ENCODE data around the gene ARL3. TPM values are rescaled to one million over a fixed set of nuclear protein-coding genes. Genes with fewer than 3 reads are reported as not detected.

Gene ARL3
- total RNA-seq, 2 donors from 2014 or later, result 4.8 to 5.6 TPM

DNA sequence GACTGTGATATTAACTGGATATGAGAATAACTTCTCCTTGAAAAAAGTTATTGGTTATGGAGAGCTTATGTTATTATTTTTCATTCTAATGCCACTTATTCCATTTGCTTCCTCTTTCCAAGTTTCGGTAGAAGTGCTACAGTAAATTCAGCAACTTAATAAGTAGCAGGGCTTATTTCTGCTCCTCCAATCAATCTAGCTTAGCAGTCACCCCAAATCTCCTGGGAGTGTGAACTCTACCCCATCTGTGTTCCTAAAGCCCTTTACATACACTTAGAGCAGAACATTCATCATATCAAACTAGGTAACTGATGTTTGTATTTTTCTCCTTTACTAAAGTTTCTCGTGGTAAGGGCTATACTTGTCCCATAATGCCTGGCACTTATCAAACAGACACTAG is 8.7 kb downstream of the ARL3 start:
- no peak for DNase-seq
- Histone ChIP-seq H3K9me3 (no peaks in the 10 kb centered on the region), H3K27me3 (no peaks in the 10 kb centered on the region), H3K9ac (ENCODE audit: low read depth in 2 of 2, low read length in 2 of 2) (no peak overlapping the region), H3K27ac (no peak overlapping the region), H3K4me3 (no peak overlapping the region), H3K4me1 (no peaks in the 10 kb centered on the region), H3K36me3 (no peaks in the 10 kb centered on the region)
- TF ChIP-seq, protein P1, sequence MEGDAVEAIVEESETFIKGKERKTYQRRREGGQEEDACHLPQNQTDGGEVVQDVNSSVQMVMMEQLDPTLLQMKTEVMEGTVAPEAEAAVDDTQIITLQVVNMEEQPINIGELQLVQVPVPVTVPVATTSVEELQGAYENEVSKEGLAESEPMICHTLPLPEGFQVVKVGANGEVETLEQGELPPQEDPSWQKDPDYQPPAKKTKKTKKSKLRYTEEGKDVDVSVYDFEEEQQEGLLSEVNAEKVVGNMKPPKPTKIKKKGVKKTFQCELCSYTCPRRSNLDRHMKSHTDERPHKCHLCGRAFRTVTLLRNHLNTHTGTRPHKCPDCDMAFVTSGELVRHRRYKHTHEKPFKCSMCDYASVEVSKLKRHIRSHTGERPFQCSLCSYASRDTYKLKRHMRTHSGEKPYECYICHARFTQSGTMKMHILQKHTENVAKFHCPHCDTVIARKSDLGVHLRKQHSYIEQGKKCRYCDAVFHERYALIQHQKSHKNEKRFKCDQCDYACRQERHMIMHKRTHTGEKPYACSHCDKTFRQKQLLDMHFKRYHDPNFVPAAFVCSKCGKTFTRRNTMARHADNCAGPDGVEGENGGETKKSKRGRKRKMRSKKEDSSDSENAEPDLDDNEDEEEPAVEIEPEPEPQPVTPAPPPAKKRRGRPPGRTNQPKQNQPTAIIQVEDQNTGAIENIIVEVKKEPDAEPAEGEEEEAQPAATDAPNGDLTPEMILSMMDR (IDR thresholded peaks at IDR 0.05), result no peak
- intact Hi-C loops (cut with DNase I), result loop anchor here (10.0 kb wide), 1 partner anchor 201 kb away; the partner anchor contains the start of genes ACTR1A and SUFU

- H3K36me3 ChIP-seq, result no peaks in the 10 kb centered on the region
- DNase-seq, result no peak
- H3K9me3 ChIP-seq, result no peaks in the 10 kb centered on the region
- TF ChIP-seq, protein P1 (IDR thresholded peaks at IDR 0.05), result no peak
- no peak overlapping the region for H3K9ac ChIP-seq (ENCODE audit: low read depth in 2 of 2, low read length in 2 of 2)
- intact Hi-C loops (cut with DNase I), result loop anchor here (10.0 kb wide), 1 partner anchor 200 kb away; the partner anchor contains the start of genes ACTR1A and SUFU
- H3K4me3 ChIP-seq, result no peak overlapping the region
- no peaks in the 10 kb centered on the region for H3K4me1 ChIP-seq
- no peaks in the 10 kb centered on the region for H3K27me3 ChIP-seq
- no peak overlapping the region for H3K27ac ChIP-seq
Measured at GRCh38 chr10:102704915-102705314, 9.3 kb downstream of the ARL3 start.

- H3K4me3 ChIP-seq, result no peak overlapping the region
Measured at GRCh38 chr10:102702742-102703141, 11.5 kb downstream of the ARL3 start.

GRCh38 chr10:102701796-102702195 is 12.4 kb downstream of the ARL3 start:
- no peak overlapping the region for H3K27ac ChIP-seq
- no peaks in the 10 kb centered on the region for H3K27me3 ChIP-seq
- H3K36me3 ChIP-seq, result no peaks in the 10 kb centered on the region
- H3K4me1 ChIP-seq, result no peaks in the 10 kb centered on the region
- H3K9ac ChIP-seq (ENCODE audit: low read depth in 2 of 2, low read length in 2 of 2), result no peak overlapping the region
- no peaks in the 10 kb centered on the region for H3K9me3 ChIP-seq
- intact Hi-C loops (cut with DNase I), result loop anchor here (10.0 kb wide), 1 partner anchor 197 kb away; the partner anchor contains the start of genes ACTR1A and SUFU
- H3K4me3 ChIP-seq, result no peak overlapping the region
- DNase-seq, result no peak
- TF ChIP-seq, protein P1 (IDR thresholded peaks at IDR 0.05), result no peak

More at GRCh38 chr10:102702742-102703141, 11.5 kb downstream of the ARL3 start:
- TF ChIP-seq, protein P1 (IDR thresholded peaks at IDR 0.05), result no peak
- intact Hi-C loops (cut with DNase I), result loop anchor here (10.0 kb wide), 1 partner anchor 198 kb away; the partner anchor contains the start of genes ACTR1A and SUFU
- H3K9me3 ChIP-seq, result no peaks in the 10 kb centered on the region
- no peak for DNase-seq
- H3K36me3 ChIP-seq, result no peaks in the 10 kb centered on the region
- no peak overlapping the region for H3K27ac ChIP-seq
- H3K9ac ChIP-seq (ENCODE audit: low read depth in 2 of 2, low read length in 2 of 2), result no peak overlapping the region
- H3K4me1 ChIP-seq, result no peaks in the 10 kb centered on the region
- H3K27me3 ChIP-seq, result no peaks in the 10 kb centered on the region

DNA sequence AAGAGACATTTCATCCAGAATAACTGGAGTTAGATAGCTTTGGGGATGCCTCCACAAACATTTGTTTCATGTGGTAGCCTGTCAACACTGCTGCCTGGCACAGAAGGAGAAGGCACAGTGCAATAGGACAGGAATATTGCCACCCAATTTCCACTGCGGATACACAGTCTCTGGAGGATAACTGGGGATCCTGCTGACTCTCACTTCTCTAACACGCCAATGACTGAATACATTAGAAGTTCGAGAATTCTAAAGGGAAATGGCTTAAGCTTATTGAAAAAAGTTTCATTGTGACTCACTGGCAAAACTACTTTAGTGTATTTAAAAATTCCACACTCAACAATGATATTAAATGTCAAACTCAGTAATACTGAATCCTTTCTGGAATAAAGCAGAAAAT is 12.9 kb downstream of the ARL3 start:
- H3K9me3 ChIP-seq, result no peaks in the 10 kb centered on the region
- intact Hi-C loops (cut with DNase I), result loop anchor here (10.0 kb wide), 1 partner anchor 196 kb away; the partner anchor contains the start of genes ACTR1A and SUFU
- DNase-seq, result no peak

More for the DNA sequence above, 12.9 kb downstream of the ARL3 start:
- Histone ChIP-seq H3K4me3 (no peak overlapping the region), H3K27me3 (no peaks in the 10 kb centered on the region), H3K36me3 (no peaks in the 10 kb centered on the region), H3K4me1 (no peaks in the 10 kb centered on the region), H3K9ac (ENCODE audit: low read depth in 2 of 2, low read length in 2 of 2) (no peak overlapping the region), H3K27ac (no peak overlapping the region)
- TF ChIP-seq, protein P1 (IDR thresholded peaks at IDR 0.05), result no peak

All from colonic mucosa (tissue), 4 donors.